ENCODE data around the gene PRKN.

PRKN gene

DNA sequence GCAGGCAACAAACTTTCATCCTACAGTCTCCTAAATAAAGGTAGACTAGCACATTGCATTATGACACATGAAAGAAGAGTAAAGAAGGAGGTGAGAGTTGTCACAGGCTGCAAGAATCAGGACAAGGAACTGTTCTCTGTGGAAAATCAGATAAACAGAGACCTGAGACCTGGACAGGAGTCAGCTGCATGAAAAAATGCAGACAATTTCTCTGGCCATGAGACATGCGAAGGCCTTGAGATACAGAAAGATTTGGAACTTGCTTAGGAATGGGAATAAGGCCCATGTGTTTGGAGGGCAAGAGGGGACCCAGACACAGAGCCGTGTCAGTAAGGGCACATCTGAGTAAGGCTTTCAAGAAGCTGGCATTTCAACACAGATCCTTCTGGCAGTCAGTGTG is 779.1 kb downstream of the PRKN start:
- no peaks in the 10 kb centered on the region for H3K4me1 ChIP-seq (ENCODE audit: low read depth, poor library complexity, severe bottlenecking)
- H4K20me1 ChIP-seq (ENCODE audit: insufficient read depth), result no peaks in the 10 kb centered on the region
- TF ChIP-seq, protein P1, sequence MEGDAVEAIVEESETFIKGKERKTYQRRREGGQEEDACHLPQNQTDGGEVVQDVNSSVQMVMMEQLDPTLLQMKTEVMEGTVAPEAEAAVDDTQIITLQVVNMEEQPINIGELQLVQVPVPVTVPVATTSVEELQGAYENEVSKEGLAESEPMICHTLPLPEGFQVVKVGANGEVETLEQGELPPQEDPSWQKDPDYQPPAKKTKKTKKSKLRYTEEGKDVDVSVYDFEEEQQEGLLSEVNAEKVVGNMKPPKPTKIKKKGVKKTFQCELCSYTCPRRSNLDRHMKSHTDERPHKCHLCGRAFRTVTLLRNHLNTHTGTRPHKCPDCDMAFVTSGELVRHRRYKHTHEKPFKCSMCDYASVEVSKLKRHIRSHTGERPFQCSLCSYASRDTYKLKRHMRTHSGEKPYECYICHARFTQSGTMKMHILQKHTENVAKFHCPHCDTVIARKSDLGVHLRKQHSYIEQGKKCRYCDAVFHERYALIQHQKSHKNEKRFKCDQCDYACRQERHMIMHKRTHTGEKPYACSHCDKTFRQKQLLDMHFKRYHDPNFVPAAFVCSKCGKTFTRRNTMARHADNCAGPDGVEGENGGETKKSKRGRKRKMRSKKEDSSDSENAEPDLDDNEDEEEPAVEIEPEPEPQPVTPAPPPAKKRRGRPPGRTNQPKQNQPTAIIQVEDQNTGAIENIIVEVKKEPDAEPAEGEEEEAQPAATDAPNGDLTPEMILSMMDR (conservative IDR thresholded peaks at IDR 0.05; ENCODE audit: low read depth, low read length), result no peak
- no peaks in the 10 kb centered on the region for H3K79me2 ChIP-seq (ENCODE audit: insufficient read depth, low read depth)
- no peak overlapping the region for H3K4me2 ChIP-seq
- no peak overlapping the region for H3K4me3 ChIP-seq (IDR thresholded peaks at IDR 0.05; ENCODE audit: insufficient read depth, low read depth, low read length)
- H3K27me3 ChIP-seq (ENCODE audit: insufficient read depth, low read depth), result no peaks in the 10 kb centered on the region
- no peak overlapping the region for H3K27ac ChIP-seq
- no peak overlapping the region for H3K9ac ChIP-seq
- H2AFZ ChIP-seq (ENCODE audit: low read depth), result no peak overlapping the region
- H3K36me3 ChIP-seq (ENCODE audit: insufficient read depth), result no peaks in the 10 kb centered on the region

DNA sequence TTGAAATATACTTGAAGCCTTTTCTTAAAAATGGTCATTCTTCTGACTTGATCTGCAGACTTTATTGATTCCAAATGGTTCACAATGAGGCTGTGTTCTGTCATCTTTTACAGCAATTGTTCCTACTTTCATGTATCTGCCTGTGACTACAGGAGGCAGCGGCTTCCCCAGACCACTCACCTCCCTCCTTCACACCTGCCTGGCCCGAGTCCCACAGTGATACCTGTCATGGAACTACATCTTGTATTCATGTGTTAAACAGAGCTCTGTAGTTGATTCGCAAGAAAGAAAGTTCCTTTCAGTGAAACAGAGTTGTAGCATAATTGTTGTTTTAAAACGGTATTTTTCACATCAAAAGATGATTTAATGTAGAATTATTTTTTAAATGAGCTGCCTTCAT is 780.2 kb downstream of the PRKN start:
- H4K20me1 ChIP-seq (ENCODE audit: insufficient read depth), result no peaks in the 10 kb centered on the region
- H3K4me2 ChIP-seq, result no peak overlapping the region
- H3K4me1 ChIP-seq (ENCODE audit: low read depth, poor library complexity, severe bottlenecking), result no peaks in the 10 kb centered on the region
- H2AFZ ChIP-seq (ENCODE audit: low read depth), result no peak overlapping the region
- no peak overlapping the region for H3K27ac ChIP-seq
- no peak overlapping the region for H3K9ac ChIP-seq
- no peaks in the 10 kb centered on the region for H3K27me3 ChIP-seq (ENCODE audit: insufficient read depth, low read depth)
- TF ChIP-seq, protein P1 (conservative IDR thresholded peaks at IDR 0.05; ENCODE audit: low read depth, low read length), result no peak
- no peaks in the 10 kb centered on the region for H3K79me2 ChIP-seq (ENCODE audit: insufficient read depth, low read depth)
- H3K36me3 ChIP-seq (ENCODE audit: insufficient read depth), result no peaks in the 10 kb centered on the region
- no peak overlapping the region for H3K4me3 ChIP-seq (IDR thresholded peaks at IDR 0.05; ENCODE audit: insufficient read depth, low read depth, low read length)

DNA sequence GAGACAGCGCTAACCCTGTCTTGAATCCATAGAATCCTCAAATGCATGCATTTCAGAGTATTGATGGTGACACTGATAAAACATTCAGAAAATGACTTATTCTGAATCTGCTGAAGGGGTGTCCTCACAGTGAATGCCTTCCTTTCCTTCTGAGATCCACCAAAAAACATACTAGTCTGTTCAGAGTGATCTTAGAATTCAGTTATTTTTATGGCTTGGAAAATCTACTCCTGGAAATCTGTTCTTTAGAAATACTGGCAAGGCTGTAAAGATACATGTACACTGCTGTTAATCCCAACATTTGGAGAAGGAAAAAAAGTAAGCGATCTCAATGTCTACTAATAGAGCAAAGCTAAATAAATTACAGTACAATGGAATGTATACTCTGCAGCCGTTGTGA is 781.1 kb downstream of the PRKN start:
- H3K27ac ChIP-seq, result no peak overlapping the region
- no peaks in the 10 kb centered on the region for H3K4me1 ChIP-seq (ENCODE audit: low read depth, poor library complexity, severe bottlenecking)
- H3K4me2 ChIP-seq, result no peak overlapping the region
- H3K36me3 ChIP-seq (ENCODE audit: insufficient read depth), result no peaks in the 10 kb centered on the region
- no peak overlapping the region for H3K9ac ChIP-seq
- H3K4me3 ChIP-seq (IDR thresholded peaks at IDR 0.05; ENCODE audit: insufficient read depth, low read depth, low read length), result no peak overlapping the region
- H2AFZ ChIP-seq (ENCODE audit: low read depth), result no peak overlapping the region
- no peaks in the 10 kb centered on the region for H3K79me2 ChIP-seq (ENCODE audit: insufficient read depth, low read depth)
- TF ChIP-seq, protein P1 (conservative IDR thresholded peaks at IDR 0.05; ENCODE audit: low read depth, low read length), result no peak
- H4K20me1 ChIP-seq (ENCODE audit: insufficient read depth), result no peaks in the 10 kb centered on the region
- no peaks in the 10 kb centered on the region for H3K27me3 ChIP-seq (ENCODE audit: insufficient read depth, low read depth)

DNA sequence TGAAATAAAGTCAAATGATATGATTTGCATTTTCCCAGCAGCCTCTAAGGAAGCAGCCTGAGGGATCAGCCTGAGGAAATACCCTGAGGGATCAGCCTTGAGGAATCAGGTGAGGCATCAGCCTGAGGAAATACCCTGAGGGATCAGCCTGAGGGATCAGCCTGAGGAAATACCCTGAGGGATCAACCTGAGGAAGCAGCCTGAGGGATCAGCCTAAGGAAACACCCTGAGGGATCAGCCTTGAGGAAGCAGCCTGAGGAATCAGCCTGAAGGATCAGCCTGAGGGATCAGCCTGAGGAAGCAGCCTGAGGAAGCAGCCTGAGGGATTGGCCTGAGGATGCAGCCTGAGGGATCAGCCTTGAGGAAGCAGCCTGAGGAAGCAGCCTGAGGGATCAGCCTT is 784.0 kb downstream of the PRKN start:
- Histone ChIP-seq H4K20me1 (ENCODE audit: insufficient read depth) (no peaks in the 10 kb centered on the region), H3K27ac (no peak overlapping the region), H3K4me1 (ENCODE audit: low read depth, poor library complexity, severe bottlenecking) (no peaks in the 10 kb centered on the region), H3K4me3 (IDR thresholded peaks at IDR 0.05; ENCODE audit: insufficient read depth, low read depth, low read length) (no peak overlapping the region), H3K27me3 (ENCODE audit: insufficient read depth, low read depth) (no peaks in the 10 kb centered on the region), H3K79me2 (ENCODE audit: insufficient read depth, low read depth) (no peaks in the 10 kb centered on the region), H3K4me2 (no peak overlapping the region), H2AFZ (ENCODE audit: low read depth) (no peak overlapping the region), H3K36me3 (ENCODE audit: insufficient read depth) (no peaks in the 10 kb centered on the region), H3K9ac (no peak overlapping the region)
- TF ChIP-seq, protein P1 (conservative IDR thresholded peaks at IDR 0.05; ENCODE audit: low read depth, low read length), result no peak

DNA sequence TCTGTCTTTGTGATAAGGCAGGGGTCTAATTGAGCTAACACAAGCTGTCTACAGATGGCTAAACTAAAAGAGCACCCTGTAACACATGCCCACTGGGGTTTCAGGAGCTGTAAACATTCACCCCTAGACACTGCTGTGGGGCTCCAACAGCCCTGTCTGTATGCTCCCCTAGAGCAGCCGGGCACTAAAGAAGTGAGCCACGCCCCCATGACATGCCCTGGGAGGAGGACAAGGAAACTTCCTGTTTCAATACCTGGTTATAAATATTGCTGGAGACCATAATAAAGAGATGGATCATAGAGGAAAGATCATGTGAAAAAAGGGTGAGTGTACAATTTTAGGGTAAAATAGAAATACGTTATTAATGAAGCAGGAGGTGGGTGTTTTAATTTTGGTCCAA is 786.0 kb downstream of the PRKN start:
- H2AFZ ChIP-seq (ENCODE audit: low read depth), result no peak overlapping the region
- TF ChIP-seq, protein P1 (conservative IDR thresholded peaks at IDR 0.05; ENCODE audit: low read depth, low read length), result no peak
- no peak overlapping the region for H3K27ac ChIP-seq
- no peaks in the 10 kb centered on the region for H3K36me3 ChIP-seq (ENCODE audit: insufficient read depth)
- H3K4me2 ChIP-seq, result no peak overlapping the region
- no peaks in the 10 kb centered on the region for H3K27me3 ChIP-seq (ENCODE audit: insufficient read depth, low read depth)
- no peaks in the 10 kb centered on the region for H3K4me1 ChIP-seq (ENCODE audit: low read depth, poor library complexity, severe bottlenecking)
- H3K4me3 ChIP-seq (IDR thresholded peaks at IDR 0.05; ENCODE audit: insufficient read depth, low read depth, low read length), result no peak overlapping the region
- no peaks in the 10 kb centered on the region for H3K79me2 ChIP-seq (ENCODE audit: insufficient read depth, low read depth)
- H4K20me1 ChIP-seq (ENCODE audit: insufficient read depth), result no peaks in the 10 kb centered on the region
- H3K9ac ChIP-seq, result no peak overlapping the region
